ENCODE results near the gene PGAM1.
"Not testable (repeated sequence)": the region's sequence is repeated elsewhere in the genome, so short reads cannot be mapped to it uniquely, and the experiment has no call there.

GRCh38 chr10:97423757-97424098 is 2.3 kb upstream of the PGAM1 start:
- TF ChIP-seq SP1 (IDR thresholded peaks at IDR 0.05); ZNF384 (IDR thresholded peaks at IDR 0.05); FOXK2 (IDR thresholded peaks at IDR 0.05); L3MBTL2 (conservative IDR thresholded peaks at IDR 0.05); BHLHE40 (IDR thresholded peaks at IDR 0.05; ENCODE audit: borderline replicate concordance): not testable (repeated sequence)
